Stimulated activated CD4-positive, alpha-beta T cell treated with anti-CD3 and anti-CD28 coated beads, Interleukin-4, amount 100 ng/mL, for 24 hours (primary cell): Measurements from ENCODE around the gene TLCD2.
"Not testable (repeated sequence)": the region's sequence is repeated elsewhere in the genome, so short reads cannot be mapped to it uniquely, and the experiment has no call there.

Experiments used
- DNase-seq: peaks from one replicate; pipeline ENCODE4 v3.0.0-alpha.2; 2020

The TLCD2 gene, protein sequence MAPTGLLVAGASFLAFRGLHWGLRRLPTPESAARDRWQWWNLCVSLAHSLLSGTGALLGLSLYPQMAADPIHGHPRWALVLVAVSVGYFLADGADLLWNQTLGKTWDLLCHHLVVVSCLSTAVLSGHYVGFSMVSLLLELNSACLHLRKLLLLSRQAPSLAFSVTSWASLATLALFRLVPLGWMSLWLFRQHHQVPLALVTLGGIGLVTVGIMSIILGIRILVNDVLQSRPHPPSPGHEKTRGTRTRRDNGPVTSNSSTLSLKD

DNA sequence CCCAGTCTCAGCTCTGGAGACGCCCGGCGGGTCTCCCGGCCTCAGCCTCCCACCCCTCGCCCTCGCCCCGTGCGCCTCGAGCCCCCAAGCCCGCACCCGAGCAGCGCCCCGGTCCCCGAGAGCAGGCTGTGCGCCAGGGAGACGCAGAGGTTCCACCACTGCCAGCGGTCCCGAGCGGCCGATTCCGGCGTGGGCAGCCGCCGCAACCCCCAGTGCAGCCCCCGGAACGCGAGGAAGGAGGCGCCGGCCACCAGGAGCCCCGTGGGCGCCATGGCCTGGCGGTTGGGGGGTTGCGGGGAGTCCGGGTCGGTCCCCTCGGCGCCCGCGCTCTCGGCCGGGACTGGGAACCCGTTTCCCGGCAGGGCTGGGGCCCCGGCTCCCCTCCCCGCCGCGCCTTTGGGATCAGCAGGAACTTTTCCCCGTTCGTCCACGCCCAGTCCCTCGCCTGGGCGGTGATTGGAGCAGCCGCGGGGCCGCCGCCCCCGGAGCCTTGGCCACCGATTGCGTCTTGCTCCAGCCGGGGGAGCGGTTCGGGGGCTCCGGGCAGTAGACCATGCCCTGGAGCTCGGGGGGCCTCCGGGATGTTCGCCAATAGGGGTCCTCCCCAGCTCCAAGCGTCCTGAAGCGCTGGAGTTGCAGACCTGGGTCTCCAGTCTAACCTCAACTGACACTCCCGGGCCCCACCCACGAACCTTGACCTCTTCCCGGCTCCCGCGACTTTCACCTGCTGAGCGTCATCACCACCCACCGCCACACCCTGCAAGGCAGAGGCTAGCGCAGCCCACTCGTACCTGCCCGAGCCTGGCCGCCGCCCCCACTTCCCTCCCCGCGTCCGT is at the start of gene TLCD2:
Gene TLCD2 (minus strand): TSS at position 407 of the 836 bp plus-strand sequence. CDS start 135 bp downstream, at position 272.
- no peak for DNase-seq

DNA sequence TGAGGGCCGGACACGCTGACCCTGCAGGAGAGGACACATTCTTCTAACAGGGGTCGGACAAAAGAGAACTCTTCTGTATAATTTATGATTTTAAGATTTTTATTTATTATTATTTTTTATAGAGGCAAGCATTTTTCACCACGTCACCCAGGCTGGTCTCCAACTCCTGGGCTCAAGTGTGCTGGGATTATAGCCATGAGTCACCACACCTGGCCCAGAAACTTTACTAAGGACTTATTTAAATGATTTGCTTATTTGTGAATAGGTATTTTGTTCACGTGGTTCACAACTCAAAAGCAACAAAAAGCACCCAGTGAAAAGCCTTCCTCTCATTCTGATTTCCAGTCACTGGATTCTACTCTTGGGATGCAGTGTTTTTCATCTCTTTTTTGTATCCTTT is 49.4 kb upstream of the TLCD2 start:
- no peak for DNase-seq

DNA sequence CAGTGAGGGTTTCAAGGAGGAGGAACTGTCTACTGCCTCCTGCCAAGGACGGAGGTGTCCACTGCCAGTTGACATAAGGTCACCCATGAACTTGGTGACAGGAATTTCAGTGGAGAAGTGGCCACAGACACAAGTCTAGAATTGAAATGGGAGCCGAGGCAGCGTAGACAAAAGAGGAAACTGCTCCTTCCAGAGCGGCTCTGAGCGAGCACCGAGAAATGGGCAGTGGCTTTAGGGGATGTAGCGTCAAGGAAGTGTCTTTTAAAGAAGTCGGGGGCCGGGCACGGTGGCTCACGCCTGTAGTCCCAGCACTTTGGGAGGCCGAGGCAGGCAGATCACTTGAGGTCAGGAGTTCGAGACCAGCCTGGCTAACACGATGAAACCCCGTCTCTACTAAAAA is 48.6 kb upstream of the TLCD2 start:
- no peak for DNase-seq

DNA sequence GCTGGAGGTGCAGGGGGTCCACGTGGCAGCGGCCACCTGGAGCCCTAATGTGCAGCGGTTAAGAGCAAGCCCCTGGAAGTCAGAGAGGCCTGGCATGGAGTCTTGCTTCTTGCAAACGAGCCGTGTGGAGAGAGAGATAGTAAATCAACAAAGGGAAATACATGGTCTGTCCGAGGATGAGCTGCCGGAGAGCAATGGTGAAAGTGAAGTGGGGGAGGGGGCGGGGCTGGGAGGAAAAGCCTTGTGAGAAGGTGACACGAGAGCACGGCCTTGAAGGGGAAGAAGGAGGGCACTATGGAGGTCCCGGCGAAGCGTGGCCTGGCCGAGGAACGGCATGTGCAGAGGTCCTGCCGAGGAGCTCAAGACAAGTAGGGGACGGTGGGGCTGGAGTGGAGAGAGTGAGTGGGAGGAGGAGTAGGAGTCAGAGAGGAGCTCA is 45.7 kb upstream of the TLCD2 start:
- no peak for DNase-seq

DNA sequence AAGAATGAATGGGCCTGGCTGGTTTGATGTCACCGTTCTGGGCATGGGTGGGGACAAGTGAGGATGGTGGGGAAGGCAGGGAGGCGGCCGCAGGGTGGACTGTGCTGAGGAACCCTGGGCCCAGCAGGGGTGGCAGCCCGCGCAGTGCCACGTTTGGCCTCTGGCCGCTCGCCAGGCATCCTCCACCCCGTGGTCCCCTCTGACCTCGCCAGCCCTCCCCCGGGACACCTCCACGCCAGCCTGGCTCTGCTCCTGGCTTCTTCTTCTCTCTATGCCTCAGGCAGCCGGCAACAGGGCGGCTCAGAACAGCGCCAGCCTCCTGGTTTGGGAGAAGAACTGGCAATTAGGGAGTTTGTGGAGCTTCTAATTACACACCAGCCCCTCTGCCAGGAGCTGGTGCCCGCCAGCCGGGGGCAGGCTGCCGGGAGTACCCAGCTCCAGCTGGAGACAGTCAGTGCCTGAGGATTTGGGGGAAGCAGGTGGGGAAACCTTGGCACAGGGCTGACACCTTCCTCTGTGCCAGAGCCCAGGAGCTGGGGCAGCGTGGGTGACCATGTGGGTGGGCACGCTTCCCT is 45.2 kb upstream of the TLCD2 start:
- no peak for DNase-seq

DNA sequence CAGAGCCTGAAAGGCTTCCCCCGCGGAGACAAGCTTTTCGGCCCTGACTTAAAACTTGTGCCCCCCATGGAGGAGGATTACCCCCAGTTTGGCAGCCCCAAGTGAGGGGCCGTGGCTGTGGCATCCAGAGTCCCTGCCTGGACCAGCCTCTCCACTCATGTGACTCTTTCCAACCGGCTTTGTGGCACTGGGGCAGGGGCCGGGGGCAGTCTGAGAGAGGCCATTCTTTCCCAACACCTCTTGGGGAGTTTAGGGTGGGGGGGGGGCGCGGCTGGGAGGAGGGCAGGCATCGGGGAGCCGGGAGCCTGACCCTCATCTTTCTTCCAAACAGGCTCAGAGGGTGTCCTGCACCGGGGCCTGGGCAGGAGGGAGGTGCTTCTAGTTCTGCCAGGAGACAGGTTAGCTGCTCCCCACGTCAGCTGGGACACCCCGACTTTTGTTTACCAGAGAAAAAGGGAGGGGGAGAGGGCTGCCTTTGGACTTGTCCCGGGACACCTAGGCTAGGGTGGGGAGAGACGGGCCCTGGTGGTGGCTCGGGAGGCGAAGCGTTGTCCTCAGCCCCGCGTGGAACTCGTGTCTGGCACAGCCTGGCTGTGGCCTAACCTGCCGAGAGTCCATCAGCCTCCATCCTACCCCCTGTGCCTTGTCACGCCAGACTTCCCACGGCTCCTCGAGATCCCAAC is 44.4 kb upstream of the TLCD2 start:
- no peak for DNase-seq

DNA sequence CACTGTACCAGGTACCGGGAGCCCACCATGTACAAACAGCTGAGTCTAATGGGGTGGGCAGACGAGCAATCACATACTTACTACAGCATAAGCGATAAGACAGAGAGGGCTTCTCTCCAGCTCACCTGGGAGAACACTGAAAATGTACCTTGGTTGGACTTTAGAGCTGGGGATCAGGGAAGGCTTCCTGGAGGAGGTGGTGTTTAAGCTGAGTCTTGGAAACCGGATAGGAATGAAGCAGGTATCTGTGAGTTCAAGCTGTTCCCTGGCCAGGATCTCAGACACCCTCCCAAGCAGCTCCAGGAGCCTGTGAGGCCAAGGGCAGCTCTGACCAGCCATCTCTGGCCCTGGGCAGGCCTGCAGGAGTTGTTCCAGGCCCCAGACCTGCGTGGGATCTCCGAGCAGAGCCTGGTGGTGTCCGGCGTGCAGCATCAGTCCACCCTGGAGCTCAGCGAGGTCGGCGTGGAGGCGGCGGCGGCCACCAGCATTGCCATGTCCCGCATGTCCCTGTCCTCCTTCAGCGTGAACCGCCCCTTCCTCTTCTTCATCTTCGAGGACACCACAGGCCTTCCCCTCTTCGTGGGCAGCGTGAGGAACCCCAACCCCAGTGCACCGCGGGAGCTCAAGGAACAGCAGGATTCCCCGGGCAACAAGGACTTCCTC is 43.7 kb upstream of the TLCD2 start:
- no peak for DNase-seq

DNA sequence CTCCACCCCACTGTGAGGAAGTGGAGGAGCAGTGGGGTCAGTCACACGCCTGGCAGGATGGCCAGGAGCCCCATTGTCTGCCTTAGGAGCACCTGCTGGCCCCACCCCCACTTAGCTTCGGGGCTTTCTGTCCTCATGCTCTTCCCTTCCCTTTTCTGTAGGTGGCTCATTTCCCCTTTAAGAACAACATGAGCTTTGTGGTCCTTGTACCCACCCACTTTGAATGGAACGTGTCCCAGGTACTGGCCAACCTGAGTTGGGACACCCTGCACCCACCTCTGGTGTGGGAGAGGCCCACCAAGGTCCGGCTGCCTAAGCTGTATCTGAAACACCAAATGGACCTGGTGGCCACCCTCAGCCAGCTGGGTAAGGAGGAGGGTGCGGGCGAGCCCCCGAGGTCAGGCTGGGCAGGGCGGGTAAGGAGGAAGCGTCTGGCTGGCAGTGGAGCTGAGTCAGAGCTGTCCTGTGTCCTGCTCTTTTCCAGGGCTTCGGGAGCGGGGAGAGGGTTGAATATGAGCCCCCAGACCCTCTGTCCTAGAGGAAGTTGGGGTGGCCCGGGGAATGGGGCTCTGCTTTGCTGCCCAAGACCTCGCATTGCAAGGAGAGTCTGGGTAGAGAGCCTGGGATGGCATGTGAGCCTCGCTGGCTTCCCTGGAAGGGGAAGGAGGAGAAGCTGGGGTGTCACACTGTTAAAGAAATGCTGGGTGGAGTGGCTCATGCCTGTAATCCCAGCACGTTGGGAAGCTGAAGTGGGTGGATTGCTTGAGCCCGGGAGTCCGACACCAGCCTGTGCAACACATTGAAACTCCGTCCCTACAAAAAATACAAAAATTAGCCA is 42.5 kb upstream of the TLCD2 start:
- DNase-seq: no peak

DNA sequence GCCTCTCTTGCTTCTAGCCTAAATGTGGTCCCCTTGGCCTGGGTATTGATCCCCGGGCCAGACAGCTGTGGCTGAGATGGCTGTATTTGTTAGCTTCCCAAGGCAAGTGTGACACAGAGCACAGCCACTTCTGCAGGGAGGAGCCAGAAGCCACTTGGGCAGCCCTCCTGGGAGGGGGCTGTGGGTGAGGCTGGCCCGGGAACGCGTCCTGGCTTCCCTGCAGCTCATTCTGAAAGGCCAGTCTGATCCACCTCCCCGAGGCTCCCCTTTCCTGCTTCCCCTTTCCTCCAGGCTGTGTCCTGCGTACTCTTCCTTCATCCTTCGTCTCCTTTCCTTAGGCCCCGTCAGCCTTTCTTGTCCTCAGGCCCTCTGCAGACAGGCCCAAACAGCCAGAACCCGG is 40.5 kb upstream of the TLCD2 start:
- no peak for DNase-seq

DNA sequence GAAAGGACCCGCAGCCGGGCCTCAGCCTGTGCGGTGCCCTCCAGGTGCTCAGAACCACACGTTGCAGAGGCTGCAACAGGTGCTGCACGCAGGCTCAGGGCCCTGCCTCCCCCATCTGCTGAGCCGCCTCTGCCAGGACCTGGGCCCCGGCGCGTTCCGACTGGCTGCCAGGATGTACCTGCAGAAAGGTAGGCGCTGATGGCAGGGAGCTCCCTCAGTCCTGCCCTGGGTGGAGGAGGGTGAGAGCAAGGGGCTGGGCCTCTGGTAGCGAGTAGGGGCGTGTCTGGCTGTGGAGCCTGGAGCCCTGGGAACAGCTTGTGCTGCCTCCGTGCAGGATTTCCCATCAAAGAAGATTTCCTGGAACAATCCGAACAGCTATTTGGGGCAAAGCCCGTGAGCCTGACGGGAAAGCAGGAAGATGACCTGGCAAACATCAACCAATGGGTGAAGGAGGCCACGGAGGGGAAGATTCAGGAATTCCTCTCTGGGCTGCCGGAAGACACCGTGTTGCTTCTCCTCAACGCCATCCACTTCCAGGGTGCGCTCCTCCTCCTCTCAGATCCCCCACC is 36.9 kb upstream of the TLCD2 start:
- no peak for DNase-seq

DNA sequence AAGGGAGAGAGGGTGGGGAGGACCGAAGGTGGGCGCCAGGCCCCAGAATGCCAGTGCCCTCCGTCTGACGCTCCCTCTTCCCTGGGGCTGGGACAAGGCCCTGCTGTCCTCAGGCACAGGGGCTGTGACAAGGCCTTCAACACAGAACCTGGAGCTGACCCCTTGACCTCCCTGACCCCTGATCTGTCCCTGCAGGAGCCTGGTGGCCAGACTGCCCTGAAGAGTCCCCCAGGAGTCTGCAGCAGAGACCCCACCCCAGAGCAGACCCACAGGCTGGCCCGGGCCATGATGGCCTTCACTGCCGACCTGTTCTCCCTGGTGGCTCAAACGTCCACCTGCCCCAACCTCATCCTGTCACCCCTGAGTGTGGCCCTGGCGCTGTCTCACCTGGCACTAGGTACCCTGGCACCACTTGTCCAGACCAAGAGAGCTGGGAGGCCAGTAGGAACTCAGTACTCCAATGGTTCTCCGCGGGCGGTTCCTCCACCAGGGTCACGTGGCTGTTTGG is 35.4 kb upstream of the TLCD2 start:
- no peak for DNase-seq

DNA sequence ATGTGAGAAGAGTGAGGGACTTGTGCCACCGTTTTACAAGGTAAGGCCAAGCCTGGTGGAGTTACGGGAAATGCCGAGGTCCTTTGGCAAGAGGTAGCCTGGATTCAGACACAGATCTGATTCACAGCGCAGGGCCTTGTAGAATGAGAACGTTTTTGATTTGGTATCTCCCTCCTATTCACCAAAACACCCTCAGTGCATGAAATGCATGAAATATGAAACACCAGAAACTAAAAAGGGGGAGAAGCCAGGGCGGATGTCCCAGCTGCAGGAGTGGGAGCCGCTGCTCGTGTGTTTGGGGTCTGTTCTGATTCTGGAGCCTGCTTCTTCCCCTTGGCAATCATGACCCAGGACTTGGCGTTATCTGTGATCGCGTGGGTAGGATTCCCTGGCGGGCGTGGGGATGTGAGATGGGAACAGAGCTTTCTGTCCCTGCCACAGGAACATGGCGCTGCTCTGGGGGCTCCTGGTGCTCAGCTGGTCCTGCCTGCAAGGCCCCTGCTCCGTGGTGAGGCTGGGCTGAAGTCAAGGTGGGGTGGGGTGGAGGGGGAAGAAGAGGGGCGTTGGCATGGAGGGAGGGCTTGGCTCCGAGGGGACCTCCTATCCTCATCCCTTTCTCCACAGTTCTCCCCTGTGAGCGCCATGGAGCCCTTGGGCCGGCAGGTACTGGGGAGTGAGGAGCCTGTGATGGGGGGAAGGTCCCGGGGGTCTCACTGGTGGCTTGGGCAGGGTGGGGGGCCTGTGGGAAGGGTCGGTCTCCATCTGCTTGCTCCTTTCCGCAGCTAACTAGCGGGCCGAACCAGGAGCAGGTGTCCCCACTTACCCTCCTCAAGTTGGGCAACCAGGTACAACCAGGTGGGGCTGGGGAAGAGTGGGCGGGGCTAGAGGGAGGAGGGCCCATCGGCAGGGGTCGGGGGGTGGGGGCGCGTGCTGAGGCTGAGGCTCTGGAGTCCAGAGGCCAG is 34.7 kb upstream of the TLCD2 start:
- no peak for DNase-seq

DNA sequence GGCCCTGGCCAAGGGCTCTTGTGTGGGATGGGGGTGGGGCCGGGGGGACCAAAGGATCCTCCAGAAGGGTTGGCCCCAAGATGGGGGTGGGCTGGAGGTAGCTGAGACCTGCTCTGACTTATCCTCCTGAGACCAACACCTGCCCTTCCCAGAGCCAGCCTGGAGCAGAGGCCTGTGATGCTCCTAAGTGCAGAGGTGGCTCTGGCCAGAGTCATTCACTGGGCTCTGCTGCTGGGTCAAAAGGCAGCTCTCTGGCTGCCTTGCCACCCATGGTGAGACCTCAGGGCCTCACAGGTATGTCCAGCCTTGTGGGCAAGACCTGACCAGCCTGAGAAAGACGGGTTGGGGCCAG is 32.9 kb upstream of the TLCD2 start:
- DNase-seq: no peak

DNA sequence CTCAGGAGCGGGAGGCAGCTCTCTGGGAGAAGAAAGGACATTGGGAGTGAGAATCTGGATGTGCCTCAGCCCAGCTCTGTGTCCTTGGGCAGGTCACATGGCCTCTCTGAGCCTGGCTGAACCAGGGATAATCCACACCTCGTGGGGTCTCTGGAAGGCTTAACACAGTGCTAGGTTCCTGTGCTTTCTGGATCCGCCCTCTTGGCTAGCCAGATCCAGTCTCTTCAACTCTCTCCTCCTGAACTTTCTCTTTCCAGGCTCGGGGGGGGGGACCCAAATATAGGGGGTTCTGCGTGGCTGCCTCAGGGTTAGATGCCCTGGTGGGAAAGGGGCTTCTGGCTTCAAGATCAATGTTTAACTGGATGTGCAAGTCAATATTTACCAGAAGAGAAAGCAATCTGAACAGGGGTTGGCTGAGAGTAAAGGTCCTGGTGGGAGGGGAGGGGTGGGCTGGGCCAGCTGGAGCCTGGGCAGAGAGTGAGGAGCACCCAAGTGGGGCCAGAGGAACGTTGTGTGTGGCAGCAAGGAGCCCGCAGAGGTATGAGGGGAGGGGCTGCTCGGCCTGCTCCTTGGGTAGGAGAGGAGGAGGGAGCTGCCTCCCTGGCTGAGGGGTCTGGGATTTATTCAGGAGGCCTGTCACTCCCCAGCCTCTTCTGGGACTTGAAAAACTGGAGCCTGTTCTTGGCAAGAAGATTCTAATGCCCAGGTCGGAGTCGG is 32.4 kb upstream of the TLCD2 start, which contains the start of gene SERPINF2:
Gene SERPINF2 (plus strand): TSS at position 501 of the 717 bp plus-strand sequence. CDS start 2,125 bp downstream, outside the sequence.
- no peak for DNase-seq

DNA sequence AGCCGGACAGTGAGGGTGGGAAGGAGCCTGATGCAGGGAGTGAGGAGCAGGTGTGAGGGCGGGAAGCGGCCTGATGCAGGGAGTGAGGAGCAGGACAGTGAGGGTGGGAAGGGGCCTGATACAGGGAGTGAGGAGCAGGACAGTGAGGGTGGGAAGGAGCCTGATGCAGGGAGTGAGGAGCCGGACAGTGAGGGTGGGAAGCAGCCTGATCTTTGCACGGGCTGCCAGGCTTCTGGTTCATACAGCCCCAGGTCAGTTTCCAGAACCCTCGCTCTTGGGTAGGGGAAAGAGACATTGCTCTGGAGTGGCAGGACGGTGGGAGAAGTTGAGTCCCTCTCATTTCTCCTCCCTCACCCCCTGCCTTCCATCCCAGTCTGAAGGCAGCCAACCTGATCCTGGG is 31.7 kb upstream of the TLCD2 start:
- not testable (repeated sequence) for DNase-seq

DNA sequence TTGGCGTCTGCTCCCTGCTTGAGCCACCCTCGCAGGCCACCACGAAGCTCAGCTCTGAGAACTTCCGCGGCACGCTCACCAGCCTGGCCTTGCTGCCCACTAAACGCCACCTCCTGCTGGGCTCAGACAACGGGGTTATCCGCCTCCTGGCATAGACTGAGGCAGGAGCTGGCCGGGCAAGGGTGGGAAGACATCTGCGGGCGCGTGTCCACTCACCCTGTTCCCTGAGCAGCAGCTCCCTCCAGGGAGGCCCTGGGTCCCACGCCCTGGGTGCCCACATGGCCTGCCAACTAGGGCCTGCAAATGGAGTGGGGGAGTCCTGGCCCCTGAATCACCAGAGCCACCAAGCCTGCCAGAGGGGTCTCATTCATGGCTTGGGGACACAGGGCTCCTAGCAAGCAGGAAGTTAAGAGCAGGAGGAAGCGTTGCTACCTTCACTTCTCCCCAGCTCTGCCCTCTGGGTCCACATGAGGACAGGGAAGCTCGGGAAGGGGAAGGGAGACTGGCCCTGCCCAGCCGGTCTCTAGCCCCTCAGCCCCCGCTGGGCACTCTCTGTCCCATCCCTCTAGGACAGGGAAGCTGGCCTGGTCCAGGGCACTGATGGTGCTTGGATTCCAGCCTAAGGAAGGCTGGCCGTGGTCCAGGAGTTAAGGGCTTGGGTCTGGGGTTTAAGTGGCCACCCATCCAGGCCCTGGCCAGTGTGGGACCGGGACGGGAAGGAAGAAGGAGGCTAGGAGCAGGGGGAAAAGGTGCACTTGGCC is 27.5 kb upstream of the TLCD2 start:
- DNase-seq: no peak

DNA sequence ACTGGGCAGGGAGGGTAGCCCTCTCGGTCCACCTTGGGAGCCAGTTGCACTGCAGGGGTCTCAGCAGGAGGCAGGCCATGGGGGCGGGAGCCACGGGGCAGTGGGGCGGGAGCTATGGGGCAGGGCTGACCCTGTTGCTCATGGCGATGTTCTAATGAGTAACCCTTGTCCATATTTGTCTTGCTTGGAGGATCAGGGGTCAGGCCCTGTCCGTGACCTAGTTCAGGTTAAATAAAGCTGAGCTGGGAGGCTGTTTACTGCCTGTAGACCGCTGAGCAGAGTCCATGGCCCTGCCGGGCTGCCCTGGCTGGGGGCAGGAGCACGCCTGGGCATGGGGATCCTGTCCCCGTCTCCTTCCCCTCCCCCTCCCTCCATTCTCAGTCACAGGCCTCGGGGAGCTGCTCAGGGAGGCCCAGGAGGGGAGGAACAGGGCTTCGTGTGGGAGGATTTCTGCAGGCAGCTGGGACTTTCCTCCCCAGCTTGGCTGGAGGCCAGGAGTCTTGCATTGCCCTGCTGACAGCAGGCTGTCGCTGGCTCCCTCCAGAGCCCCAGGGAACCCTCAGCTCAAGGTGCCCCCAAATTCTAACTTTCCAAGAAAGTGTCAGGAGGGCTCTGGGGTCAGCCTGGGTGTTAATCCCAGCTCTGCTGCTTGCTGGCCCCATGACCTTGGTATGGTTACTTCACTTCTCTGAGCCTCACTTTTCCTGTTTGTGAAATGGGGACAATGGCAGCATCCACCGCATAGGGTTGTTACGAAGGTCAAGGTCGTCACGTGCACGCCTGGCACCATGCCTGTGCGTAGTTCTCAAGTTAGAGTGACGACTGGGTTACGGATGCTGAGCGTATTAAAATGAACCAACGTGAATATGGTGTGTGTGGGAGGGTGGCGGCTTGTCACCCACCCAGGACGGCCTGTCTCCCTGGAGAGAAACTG is 26.4 kb upstream of the TLCD2 start:
- DNase-seq: peak; percentile 69
